Glutamatergic neuron (in vitro differentiated cells): ENCODE data around the gene SART1. TPM values are rescaled to one million over a fixed set of nuclear protein-coding genes. Genes with fewer than 3 reads are reported as not detected.

Experiments
- DNase-seq: peaks from one replicate; pipeline ENCODE4 v3.0.0; 2022
- H3K27ac Mint-ChIP-seq: one replicate; pipeline ENCODE4 v1.8.0; 2020; ENCODE audit warnings: mild to moderate bottlenecking, mixed read lengths, inconsistent platforms; ENCODE audit not compliant: unreplicated experiment
- H3K27me3 Mint-ChIP-seq: one replicate; pipeline ENCODE4 v1.8.0; 2020; ENCODE audit warnings: mild to moderate bottlenecking, moderate library complexity, mixed read lengths, inconsistent platforms; ENCODE audit not compliant: unreplicated experiment
- H3K36me3 Mint-ChIP-seq: one replicate; pipeline ENCODE4 v1.8.0; 2020; ENCODE audit warnings: mild to moderate bottlenecking, mixed read lengths, inconsistent platforms; ENCODE audit not compliant: unreplicated experiment
- H3K4me1 Mint-ChIP-seq: one replicate; pipeline ENCODE4 v1.8.0; 2020; ENCODE audit warnings: mild to moderate bottlenecking, low read depth, mixed read lengths, inconsistent platforms; ENCODE audit not compliant: unreplicated experiment
- H3K4me3 Mint-ChIP-seq: one replicate; pipeline ENCODE4 v1.8.0; 2020; ENCODE audit warnings: mild to moderate bottlenecking, mixed read lengths, inconsistent platforms; ENCODE audit not compliant: unreplicated experiment
- H3K9me3 Mint-ChIP-seq: one replicate; pipeline ENCODE4 v1.8.0; 2020; ENCODE audit warnings: mild to moderate bottlenecking, moderate library complexity, mixed read lengths, inconsistent platforms; ENCODE audit not compliant: unreplicated experiment
- CTCF ChIP-seq: fragments of 200-600 bp; sonication (generic); IDR thresholded peaks from one replicate; pipeline ENCODE4 v1.5.0; 2021; ENCODE audit not compliant: partially characterized antibody, unreplicated experiment
- total RNA-seq: library from RNA; stranded (reverse); fragmentation: NEBNext Ultra II Directional; extraction: Animal tissue kit (Norgen Biotek cat#: 25700); gene quantifications from one replicate; pipeline ENCODE4 v1.2.1, GENCODE V29; 2021; ENCODE audit not compliant: unreplicated experiment

Gene SART1
- total RNA-seq, 1 donor from 2014 or later = 52.3 TPM

- H3K4me1 Mint-ChIP-seq = no peaks in the 10 kb centered on the region
- no peaks in the 10 kb centered on the region for H3K27me3 Mint-ChIP-seq
- no peaks in the 10 kb centered on the region for H3K9me3 Mint-ChIP-seq
- H3K4me3 Mint-ChIP-seq = no peak overlapping the region
- TF ChIP-seq CTCF = no peak
- no peaks in the 10 kb centered on the region for H3K36me3 Mint-ChIP-seq
- no peak overlapping the region for H3K27ac Mint-ChIP-seq
- no peak for DNase-seq
These were observed 20.7 kb downstream of the SART1 start for GRCh38 chr11:65981972-65982823.

DNA sequence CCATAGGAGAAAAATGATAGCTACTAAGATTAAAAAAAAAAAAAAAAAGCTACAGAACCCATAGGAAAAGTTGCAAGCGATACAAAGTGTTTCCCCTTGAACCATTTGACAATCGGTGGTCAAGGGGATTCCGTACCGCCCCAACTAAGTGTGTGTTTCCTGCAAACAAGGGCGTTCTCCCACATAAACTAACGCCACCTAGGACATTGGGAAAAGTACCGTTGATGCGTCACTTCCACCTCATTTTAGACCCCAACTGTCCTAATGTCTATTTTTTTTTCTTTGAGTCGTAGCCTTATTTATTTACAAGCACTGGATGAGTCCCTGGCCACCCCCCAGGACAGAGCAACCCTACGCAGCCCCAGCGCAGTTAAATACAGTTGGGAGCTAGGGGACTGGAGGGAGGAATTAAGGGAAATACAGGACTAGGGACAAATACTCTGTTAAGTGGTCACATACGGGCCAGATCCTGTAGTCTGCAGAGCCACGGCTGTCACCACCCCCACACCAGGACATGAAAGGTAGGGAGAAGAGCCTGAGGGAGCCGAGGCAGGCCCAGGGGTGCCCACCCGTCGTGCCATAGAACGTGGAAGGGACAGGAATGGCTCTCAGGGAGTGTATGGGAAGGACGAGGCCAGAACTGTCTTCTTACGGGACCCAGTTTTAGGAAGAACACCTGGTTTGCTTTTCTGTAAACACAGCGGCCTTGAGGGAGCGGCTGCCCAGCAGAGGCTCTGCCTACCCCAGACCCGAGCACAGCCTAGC is 21.5 kb downstream of the SART1 start:
- Mint-ChIP-seq H3K9me3 (no peaks in the 10 kb centered on the region), H3K27me3 (no peaks in the 10 kb centered on the region), H3K36me3 (no peaks in the 10 kb centered on the region), H3K4me1 (no peaks in the 10 kb centered on the region), H3K4me3 (no peak overlapping the region), H3K27ac (no peak overlapping the region)
- DNase-seq = no peak
- TF ChIP-seq CTCF = no peak

DNA sequence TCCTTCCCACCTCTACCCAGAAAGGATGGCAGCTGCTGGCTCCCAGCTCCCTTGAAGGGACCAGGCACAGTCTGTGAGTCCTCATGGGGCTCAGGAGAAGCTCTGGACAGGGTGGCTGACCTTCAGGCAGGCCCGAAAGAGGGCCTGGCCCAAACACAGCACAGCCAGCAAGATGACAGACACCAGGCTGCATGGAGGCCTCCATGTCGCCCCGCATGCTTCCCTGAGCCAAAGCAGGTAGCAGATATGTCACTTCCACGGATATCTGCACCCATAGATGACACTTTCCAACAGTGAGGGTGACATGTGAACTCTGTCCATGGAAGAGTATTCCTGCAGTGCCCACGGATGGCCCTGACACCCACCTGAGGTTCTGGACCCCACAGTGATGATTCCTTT is 22.1 kb downstream of the SART1 start:
- H3K4me1 Mint-ChIP-seq = no peaks in the 10 kb centered on the region
- no peaks in the 10 kb centered on the region for H3K27me3 Mint-ChIP-seq

DNA sequence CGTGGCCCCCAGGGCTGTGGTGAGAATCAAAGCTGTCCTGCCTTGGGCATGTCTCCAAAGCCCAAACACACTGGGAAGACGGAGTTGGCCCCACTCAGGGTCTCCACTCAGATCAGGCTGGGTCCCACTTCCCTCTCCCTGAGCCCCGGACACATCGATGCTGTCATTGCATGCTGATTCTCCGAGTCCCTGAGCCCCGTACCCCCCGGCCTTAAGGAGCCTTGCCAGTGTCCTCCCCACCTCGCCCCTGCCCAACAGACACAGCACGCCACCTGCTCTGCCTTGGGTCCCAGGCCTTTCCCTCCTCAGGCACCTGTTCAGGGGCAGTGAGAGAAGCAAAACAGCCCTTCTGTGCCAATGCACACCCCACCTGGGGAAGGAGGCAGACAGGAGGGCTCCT is 25.8 kb downstream of the SART1 start:
- Mint-ChIP-seq H3K27me3 (no peaks in the 10 kb centered on the region), H3K9me3 (no peaks in the 10 kb centered on the region), H3K4me3 (no peak overlapping the region), H3K36me3 (no peaks in the 10 kb centered on the region), H3K4me1 (no peaks in the 10 kb centered on the region), H3K27ac (no peak overlapping the region)
- TF ChIP-seq CTCF = no peak
- DNase-seq = no peak

More for the DNA sequence above, 22.1 kb downstream of the SART1 start:
- Mint-ChIP-seq H3K27ac (no peak overlapping the region), H3K4me3 (no peak overlapping the region), H3K9me3 (no peaks in the 10 kb centered on the region), H3K36me3 (no peaks in the 10 kb centered on the region)
- no peak for DNase-seq
- TF ChIP-seq CTCF = no peak
